IMR-90 (cell line): ENCODE measurements around the gene CLEC19A. TPM values are rescaled to one million over a fixed set of nuclear protein-coding genes. Genes with fewer than 3 reads are reported as not detected.

Source experiments
- ATAC-seq: fragments of 200-7000 bp; cut with Tn5 transposase; 2 replicates; pipeline ENCODE4 v1.9.1; 2020; ENCODE audit warnings: low read depth, mild to moderate bottlenecking, moderate library complexity
- BruUV-seq: library from RNA; stranded (reverse); fragments of 400-500 nt; replicated peaks from 2 replicates; lab custom pipeline; 2021; lab: Mats Ljungman, UMichigan
- CTCF ChIA-PET: fragments of 300-600 bp; formaldehyde crosslinking; extraction: SDS; loops from one replicate; lab custom pipeline; 2021; ENCODE audit warnings: antibody characterized with exemption; lab: Yijun Ruan, JAX
- POLR2A ChIA-PET: fragments of 300-600 bp; sonication (Branson Sonifier 250); formaldehyde crosslinking; loops from one replicate; lab custom pipeline; 2022; ENCODE audit warnings: antibody characterized with exemption; ENCODE audit not compliant: unreplicated experiment; lab: Charles Lee
- DNase-seq: peaks from one replicate; pipeline ENCODE4 v3.0.0; 2013
- H2AFZ ChIP-seq: replicated peaks from 2 replicates; pipeline ENCODE3; 2013; ENCODE audit warnings: low read length, mild to moderate bottlenecking; ENCODE audit not compliant: poor library complexity
- H2AK5ac ChIP-seq: 2 replicates; pipeline ENCODE4 v1.6.1; 2013; ENCODE audit warnings: low read depth, low read length, inconsistent platforms
- H2AK9ac ChIP-seq: replicated peaks from 2 replicates; pipeline ENCODE3; 2013; ENCODE audit warnings: mild to moderate bottlenecking, low read depth, low read length, moderate library complexity; ENCODE audit not compliant: poor library complexity
- H2BK120ac ChIP-seq: 2 replicates; pipeline ENCODE4 v1.6.1; 2013; ENCODE audit warnings: low read depth, low read length, inconsistent platforms
- H2BK15ac ChIP-seq: 3 replicates; pipeline ENCODE4 v1.6.1; 2013; ENCODE audit warnings: low read depth, low read length, inconsistent platforms
- H2BK20ac ChIP-seq: 2 replicates; pipeline ENCODE4 v1.6.1; 2013; ENCODE audit warnings: low read depth, mild to moderate bottlenecking, inconsistent platforms, low read length, moderate library complexity
- H2BK5ac ChIP-seq: 2 replicates; pipeline ENCODE4 v1.6.1; 2013; ENCODE audit warnings: mild to moderate bottlenecking, low read depth, low read length, inconsistent platforms; ENCODE audit not compliant: poor library complexity, severe bottlenecking
- H3K14ac ChIP-seq: replicated peaks from 2 replicates; pipeline ENCODE4 v1.6.1; 2013; ENCODE audit warnings: low read depth, low read length, inconsistent platforms
- H3K18ac ChIP-seq: 2 replicates; pipeline ENCODE4 v1.6.1; 2013; ENCODE audit warnings: low read depth, low read length, control low read depth
- H3K23ac ChIP-seq: 2 replicates; pipeline ENCODE4 v1.6.1; 2013; ENCODE audit warnings: low read depth, low read length, inconsistent platforms
- H3K27ac ChIP-seq: 2 replicates; pipeline ENCODE4 v1.5.1; 2013; ENCODE audit warnings: mild to moderate bottlenecking, control low read depth, low read length; ENCODE audit not compliant: insufficient read depth
- H3K27me3 ChIP-seq: 2 replicates; pipeline ENCODE4 v1.6.1; 2013; ENCODE audit warnings: low read length; ENCODE audit not compliant: control insufficient read depth, insufficient read depth
- H3K36me3 ChIP-seq: 2 replicates; pipeline ENCODE4 v1.6.1; 2013; ENCODE audit warnings: low read length, mixed read lengths; ENCODE audit not compliant: control insufficient read depth, insufficient read depth
- H3K4ac ChIP-seq: 2 replicates; pipeline ENCODE4 v1.6.1; 2013; ENCODE audit warnings: low read depth, low read length, inconsistent platforms
- H3K4me1 ChIP-seq: 2 replicates; pipeline ENCODE4 v1.6.1; 2013; ENCODE audit warnings: low read length, mixed read lengths; ENCODE audit not compliant: control insufficient read depth, insufficient read depth
- H3K4me2 ChIP-seq: 2 replicates; pipeline ENCODE4 v1.6.1; 2013; ENCODE audit warnings: low read depth, mild to moderate bottlenecking, control low read depth, low read length, moderate library complexity
- H3K4me3 ChIP-seq: 2 replicates; pipeline ENCODE4 v1.5.1; 2013; ENCODE audit warnings: low read depth, mild to moderate bottlenecking, control low read depth, low read length, moderate library complexity; ENCODE audit not compliant: insufficient read depth
- H3K56ac ChIP-seq: 2 replicates; pipeline ENCODE4 v1.6.1; 2013; ENCODE audit warnings: low read length, inconsistent platforms; ENCODE audit not compliant: insufficient read depth; ENCODE audit errors: extremely low read depth
- H3K79me1 ChIP-seq, 2 experiments: 2 replicates each; pipeline ENCODE4 v1.6.1; 2013; ENCODE audit warnings: low read length in 2 of 2, inconsistent platforms in 1 of 2, low read depth in 1 of 2
- H3K9ac ChIP-seq: 2 replicates; pipeline ENCODE4 v1.6.1; 2013; ENCODE audit warnings: low read depth, low read length, control low read depth
- H3K9me1 ChIP-seq: 2 replicates; pipeline ENCODE4 v1.6.1; 2013; ENCODE audit warnings: low read length, inconsistent platforms; ENCODE audit not compliant: insufficient read depth
- H3K9me3 ChIP-seq: 2 replicates; pipeline ENCODE4 v1.6.1; 2013; ENCODE audit warnings: low read length; ENCODE audit not compliant: control insufficient read depth, insufficient read depth
- H4K20me1 ChIP-seq: 2 replicates; pipeline ENCODE4 v1.6.1; 2013; ENCODE audit warnings: low read length, inconsistent platforms; ENCODE audit not compliant: insufficient read depth
- H4K5ac ChIP-seq: 2 replicates; pipeline ENCODE4 v1.6.1; 2013; ENCODE audit warnings: mild to moderate bottlenecking, low read depth, low read length, control low read depth
- H4K8ac ChIP-seq, 2 experiments: 2 replicates each; pipeline ENCODE4 v1.6.1; 2013; ENCODE audit warnings: low read depth in 2 of 2, low read length in 2 of 2, control low read depth in 1 of 2, inconsistent platforms in 1 of 2
- H4K91ac ChIP-seq: 2 replicates; pipeline ENCODE4 v1.6.1; 2013; ENCODE audit warnings: low read depth, low read length, inconsistent platforms; ENCODE audit not compliant: insufficient read depth
- ELK1 ChIP-seq: fragments of 150-350 bp; IDR thresholded peaks from 2 replicates; pipeline ENCODE4 v1.6.1; 2016; ENCODE audit warnings: low read depth, mild to moderate bottlenecking, low read length, moderate library complexity, borderline replicate concordance
- MAFK ChIP-seq: IDR thresholded peaks from 2 replicates; pipeline ENCODE4 v1.6.1; 2012; ENCODE audit warnings: low read depth, low read length, improper control_type of control experiment
- MAZ ChIP-seq: IDR thresholded peaks from 2 replicates; pipeline ENCODE4 v1.6.1; 2012; ENCODE audit warnings: low read depth, mild to moderate bottlenecking, low read length, improper control_type of control experiment, moderate library complexity, borderline replicate concordance
- RFX5 ChIP-seq: IDR thresholded peaks from 2 replicates; pipeline ENCODE4 v1.8.0; 2012; ENCODE audit warnings: low read depth, mild to moderate bottlenecking, low read length, moderate library complexity
- WGBS, 2 experiments: methylation state at CpG; one replicate each; pipeline versions ENCODE4 v1.1.5 to v1.1.7; 2013; ENCODE audit warnings: missing lambda C conversion rate in 2 of 2; ENCODE audit not compliant: insufficient read length in 1 of 2; ENCODE audit errors: extremely low coverage in 2 of 2; 5-methylcytosine and 5-hydroxymethylcytosine counted together
- dilution Hi-C: fragments of 300-500 bp; cut with HindIII; formaldehyde crosslinking; loops from one replicate; pipeline ENCODE4 v1.14.3; 2018; ENCODE audit warnings: low sequenced_read_pairs; ENCODE audit not compliant: unreplicated experiment
- in situ Hi-C: fragments of 300-500 bp; cut with MboI; formaldehyde crosslinking; loops from 3 replicates; pipeline ENCODE4 v1.14.3; 2019; ENCODE audit warnings: low sequenced_read_pairs, inconsistent platforms, mixed read lengths
- intact Hi-C: fragments of 100-400 bp; cut with micrococcal nuclease; formaldehyde crosslinking; loops from 2 replicates; pipeline ENCODE4 v1.10.0; 2022
- polyA plus RNA-seq, 3 experiments: library from polyadenylated mRNA; depleted of rRNA; stranded (reverse); fragments of >200 nt; gene quantifications; 2 replicates each; pipeline ENCODE4 v1.2.3, GENCODE V29; 2012; ENCODE audit warnings: low replicate concordance in 1 of 3
- total RNA-seq: library from RNA; depleted of rRNA; stranded (reverse); fragments of >200 nt; gene quantifications from 2 replicates; pipeline ENCODE4 v1.2.3, GENCODE V29; 2012

Gene CLEC19A
- total and polyA plus RNA-seq, 2 of the 4 experiments (the other 2 are of a cell fraction): not detected

- Histone ChIP-seq H3K9me3 (no peaks in the 10 kb centered on the region), H3K79me1 (no peaks in the 10 kb centered on the region), H3K36me3 (no peaks in the 10 kb centered on the region), H4K5ac (no peak overlapping the region), H2AFZ (no peak overlapping the region), H2BK5ac (no peak overlapping the region), H3K4ac (no peak overlapping the region), H4K8ac (no peak overlapping the region), H3K4me1 (no peaks in the 10 kb centered on the region), H4K91ac (no peak overlapping the region), H3K23ac (no peak overlapping the region), H3K14ac (no peak overlapping the region), H3K27me3 (no peaks in the 10 kb centered on the region), H2AK9ac (no peak overlapping the region), H3K4me3 (no peak overlapping the region), H2BK15ac (no peak overlapping the region), H3K9me1 (no peaks in the 10 kb centered on the region), H3K9ac (no peak overlapping the region), H3K27ac (no peak overlapping the region), H3K4me2 (no peak overlapping the region), H4K20me1 (no peaks in the 10 kb centered on the region), H2AK5ac (no peak overlapping the region), H3K56ac (no peak overlapping the region), H3K18ac (no peak overlapping the region), H2BK120ac (no peak overlapping the region), H2BK20ac (no peak overlapping the region)
- intact Hi-C loops (no loop called here), dilution Hi-C loops (no loop called here), in situ Hi-C loops (no loop called here)
- POLR2A ChIA-PET: no interaction called here
- no peak for DNase-seq
- TF ChIP-seq RFX5: no peak
- TF ChIP-seq MAFK: no peak
- no peak for TF ChIP-seq ELK1
- TF ChIP-seq MAZ: no peak
- CTCF ChIA-PET: no interaction called here
- no TSS peak for BruUV-seq
- ATAC-seq: no peak
- WGBS, 2 experiments: no CpG with 5 or more reads among the region's 2 CpGs
Measured at GRCh38 chr16:19305443-19305842, 19.9 kb downstream of the CLEC19A start.
